HuH-7.5 (cell line): ENCODE data around the gene NACA.
"Not testable (repeated sequence)": the region's sequence is repeated elsewhere in the genome, so short reads cannot be mapped to it uniquely, and the experiment has no call there.

Experiments used
- DNase-seq: peaks from one replicate; pipeline ENCODE4 v3.0.0; 2011; ENCODE audit warnings: low spot score

NACA gene

DNA sequence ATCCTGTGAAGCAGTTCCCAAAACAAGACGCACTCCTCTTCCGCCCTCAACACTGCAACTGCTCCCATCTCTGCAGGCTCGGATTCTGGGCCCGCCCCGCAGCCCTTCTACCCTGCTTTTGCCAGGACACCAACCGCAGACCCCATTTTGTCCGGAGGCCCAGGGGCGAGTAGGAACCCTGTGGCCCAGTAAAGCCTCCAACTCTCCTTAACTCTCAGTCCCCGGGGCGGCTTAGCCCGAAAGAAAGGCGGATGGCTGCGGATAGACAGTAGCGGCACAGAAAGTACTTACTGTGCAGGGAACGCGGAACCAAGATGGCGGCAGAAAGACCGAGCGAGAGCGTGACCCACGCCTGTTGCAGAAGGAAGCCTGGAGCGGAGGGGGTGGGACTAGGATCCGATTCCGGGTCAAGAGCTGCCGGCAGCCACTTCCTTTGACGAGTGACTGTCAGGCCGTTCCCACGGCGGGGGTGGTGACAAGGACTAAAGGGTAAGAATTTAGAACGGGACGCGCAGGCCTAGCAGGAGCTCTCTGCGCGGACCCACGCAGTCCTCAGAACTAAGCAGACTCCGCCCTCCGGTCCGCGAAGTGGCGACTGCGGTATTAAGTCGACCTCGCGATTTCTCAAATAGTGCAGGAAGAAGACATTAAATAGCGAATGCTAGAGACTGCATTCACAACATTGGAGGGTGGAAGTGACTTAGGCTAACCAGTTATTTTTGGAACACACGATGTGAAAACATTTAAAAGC lies at the start of gene NACA:
TSS of gene NACA (minus strand) at position 328 of the 751 bp plus-strand sequence. CDS start 778 bp downstream, outside the sequence.
- peak; percentile 92 for DNase-seq

DNA sequence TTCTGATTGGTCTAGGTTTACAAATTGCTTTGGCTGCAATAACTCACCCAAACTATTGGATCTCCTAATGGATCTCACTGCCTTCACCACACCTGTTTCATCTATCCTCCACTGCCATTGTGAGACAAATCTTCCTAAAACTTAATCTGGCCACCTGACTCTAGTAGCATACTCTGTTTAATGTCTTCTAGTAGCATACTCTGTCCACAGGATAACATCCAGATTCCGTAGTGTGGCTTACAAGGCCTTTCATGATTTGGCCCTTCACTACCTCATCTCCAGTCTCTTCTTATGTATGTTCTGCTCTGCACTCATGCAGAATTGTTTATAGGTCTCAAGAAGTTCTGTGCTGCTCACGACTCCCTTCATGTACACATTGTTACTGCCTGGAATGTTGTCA lies 48.0 kb upstream of the NACA start:
- no peak for DNase-seq

DNA sequence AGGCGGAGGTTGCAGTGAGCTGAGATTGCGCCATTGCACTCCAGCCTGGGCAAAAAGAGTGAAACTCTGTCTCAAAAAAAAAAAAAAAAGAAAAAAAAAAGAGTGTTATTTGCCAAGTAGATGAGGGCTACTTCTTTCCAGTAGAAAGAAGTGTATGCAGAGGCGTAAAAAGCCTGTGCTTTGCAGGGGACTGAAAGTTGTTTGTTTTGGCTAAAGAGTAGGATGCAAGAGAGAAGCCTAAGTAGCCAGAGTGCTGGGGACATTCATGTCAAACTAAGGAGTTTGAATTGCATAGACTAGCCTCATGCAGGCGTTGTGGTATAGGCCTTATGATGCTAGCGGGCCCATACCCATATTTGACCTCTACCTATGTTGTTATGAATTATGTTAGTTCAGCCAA lies 47.5 kb upstream of the NACA start:
- no peak for DNase-seq

DNA sequence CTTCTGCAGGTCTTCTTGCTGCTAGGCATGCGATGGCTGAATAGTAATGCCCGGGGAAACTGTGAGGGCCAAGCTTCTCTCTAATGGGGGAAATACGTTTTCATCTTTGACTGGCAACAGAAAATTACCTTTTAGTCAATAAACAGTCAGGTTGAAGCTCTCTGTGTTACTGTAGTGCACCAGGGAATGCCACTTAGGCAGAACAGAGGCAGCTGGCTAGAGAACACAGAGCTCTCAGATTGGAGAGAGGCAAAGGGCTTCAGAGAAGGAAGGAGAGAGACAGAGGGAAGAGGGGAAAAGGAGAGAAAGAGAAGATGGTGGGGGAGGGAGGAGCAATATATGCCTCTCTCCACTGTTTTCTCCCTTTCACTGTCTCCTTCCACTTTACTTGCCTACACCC lies 44.8 kb upstream of the NACA start:
- DNase-seq, result no peak

DNA sequence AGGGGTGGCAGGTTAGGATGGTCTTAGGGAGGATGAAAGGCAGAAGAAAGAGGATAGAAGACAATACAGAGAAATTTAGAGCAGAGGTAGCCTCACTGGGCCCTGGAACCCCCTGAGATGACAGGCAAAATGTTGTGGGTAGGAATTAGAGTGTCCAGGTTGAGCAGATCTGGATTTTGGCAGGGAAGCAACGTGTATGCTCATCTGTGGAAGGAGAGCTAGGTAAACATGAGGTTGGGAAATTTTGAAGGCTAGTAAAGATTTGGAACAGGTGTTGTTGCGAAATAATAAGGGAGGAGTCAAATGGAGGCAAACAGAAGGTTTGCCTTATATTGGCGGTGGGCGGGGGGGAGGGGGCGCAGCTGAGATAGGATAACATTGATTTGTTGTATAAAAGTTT lies 43.3 kb upstream of the NACA start:
- no peak for DNase-seq

DNA sequence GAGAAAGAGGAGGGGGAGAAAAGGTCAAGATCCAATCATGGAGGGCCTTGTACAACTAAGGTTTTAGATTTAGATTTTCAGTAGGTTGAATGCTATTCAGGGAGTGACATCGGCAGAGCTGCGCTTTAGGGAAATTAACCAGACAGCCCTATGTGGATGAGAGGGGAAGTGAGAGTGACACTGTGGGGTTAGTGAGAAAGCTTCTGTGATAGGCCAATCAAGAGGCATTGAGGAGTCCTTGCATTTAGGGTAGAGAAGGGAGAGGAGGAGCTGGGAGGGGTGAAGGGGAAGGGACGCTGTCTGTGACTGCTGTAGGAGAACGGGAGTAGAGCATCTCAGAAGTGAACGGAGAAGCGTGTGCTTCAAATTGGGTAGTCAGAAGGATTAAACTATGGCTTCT lies 41.4 kb upstream of the NACA start:
- no peak for DNase-seq

DNA sequence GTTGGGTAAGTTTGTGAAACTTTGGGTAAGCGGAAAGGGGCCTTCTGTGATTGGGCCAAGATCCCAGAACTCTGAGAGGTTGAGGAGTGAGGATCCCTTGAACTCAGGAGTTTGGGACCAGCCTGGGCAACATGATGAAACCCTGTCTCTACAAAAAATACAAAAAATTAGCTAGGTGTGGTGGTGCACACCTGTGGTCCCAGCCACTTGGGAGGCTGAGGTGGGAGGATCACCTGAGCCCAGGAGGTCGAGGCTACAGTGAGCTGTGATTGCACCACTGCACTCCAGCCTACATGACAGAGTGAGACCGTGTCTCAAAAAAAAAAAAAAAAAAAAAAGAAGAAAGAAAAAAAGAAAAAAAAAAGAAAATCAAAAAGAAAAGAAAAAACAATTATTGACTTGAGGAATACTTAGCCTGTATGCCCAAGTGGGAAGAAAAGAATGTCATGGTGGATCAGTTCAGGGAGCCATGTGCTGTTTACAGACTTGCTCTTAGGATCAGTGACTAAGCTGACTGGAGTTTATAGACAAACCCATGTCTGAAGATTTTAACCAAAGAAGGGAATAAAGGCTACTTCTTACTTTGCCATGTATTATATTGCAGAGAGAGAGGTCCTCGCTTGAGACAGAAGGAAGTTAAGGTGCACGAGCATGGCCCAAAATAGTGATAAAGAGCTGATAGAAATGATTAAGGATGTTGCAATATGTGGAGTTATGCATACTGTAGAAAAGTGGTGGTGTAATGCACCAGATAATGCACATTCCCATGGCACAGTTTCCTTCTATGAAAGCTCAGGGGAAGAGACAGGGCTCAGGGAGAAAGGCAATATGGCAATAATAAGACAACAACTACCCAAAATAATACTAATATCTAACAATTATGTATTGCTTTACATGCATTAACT lies 38.9 kb upstream of the NACA start:
- no peak for DNase-seq

DNA sequence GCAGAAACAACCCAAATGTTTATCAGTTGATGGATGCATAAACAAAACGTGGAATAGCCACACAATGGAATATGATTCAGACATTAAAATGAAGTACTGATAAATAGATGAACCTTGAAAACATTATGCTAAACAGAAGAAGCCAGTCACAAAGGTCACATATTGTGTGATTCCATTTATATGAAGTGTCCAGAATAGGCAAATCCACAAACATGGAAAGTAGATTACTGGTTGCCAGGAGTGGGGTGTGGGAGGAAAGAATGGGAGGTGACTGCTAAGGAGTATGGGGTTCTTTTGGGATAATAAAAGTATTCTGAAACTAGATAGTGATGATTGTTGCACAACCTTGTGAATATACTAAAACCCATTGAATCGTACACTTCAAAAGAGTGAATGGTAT lies 36.7 kb upstream of the NACA start:
- no peak for DNase-seq

DNA sequence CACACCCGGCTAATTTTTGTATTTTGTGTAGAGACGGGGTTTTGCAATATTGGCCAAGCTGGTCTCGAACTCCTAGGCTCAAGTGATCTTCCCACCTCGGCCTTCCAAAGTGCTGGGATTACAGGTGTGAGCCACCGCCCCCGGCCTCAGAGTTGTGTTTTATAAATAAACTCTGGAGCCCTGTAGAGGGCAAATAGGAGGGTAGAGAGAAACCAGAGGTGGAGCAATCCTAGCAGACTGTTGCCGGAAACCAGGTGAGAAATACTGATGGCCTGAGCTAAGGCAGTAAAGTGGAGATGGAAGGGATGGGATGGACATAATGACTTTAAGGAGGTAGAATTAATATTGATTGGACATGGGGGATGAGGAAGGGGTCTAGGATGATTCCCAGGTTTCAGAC lies 35.4 kb upstream of the NACA start:
- no peak for DNase-seq

DNA sequence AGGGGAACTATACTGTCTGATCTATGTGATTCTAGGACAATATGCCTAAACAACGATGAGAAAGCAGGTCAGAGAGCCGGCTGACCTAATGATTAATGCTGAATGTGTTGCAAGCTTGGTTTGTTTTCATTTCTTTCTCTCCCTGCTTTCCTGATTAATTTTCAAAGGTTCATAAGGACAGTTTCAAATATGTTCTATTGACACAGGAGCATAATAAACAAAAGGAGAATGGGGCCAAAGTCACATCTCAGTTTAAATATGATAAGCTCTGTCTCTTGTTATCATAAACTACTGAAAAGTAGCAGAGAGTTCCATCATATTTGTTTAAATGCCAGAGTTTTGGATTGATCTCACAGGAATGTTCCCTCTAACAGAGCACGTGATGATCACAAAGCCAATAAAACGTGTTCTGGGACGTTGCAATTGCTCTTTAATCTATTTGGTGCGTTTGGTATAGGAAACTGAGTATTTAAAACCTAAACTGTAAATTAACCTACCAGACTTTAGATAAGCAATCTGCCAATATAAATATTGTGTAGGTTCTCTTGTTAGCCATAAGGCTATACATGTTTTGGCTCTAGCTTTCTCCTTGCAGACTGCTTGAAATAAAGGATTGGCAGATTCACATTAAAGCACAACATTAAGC lies 34.3 kb upstream of the NACA start:
- DNase-seq, result no peak

DNA sequence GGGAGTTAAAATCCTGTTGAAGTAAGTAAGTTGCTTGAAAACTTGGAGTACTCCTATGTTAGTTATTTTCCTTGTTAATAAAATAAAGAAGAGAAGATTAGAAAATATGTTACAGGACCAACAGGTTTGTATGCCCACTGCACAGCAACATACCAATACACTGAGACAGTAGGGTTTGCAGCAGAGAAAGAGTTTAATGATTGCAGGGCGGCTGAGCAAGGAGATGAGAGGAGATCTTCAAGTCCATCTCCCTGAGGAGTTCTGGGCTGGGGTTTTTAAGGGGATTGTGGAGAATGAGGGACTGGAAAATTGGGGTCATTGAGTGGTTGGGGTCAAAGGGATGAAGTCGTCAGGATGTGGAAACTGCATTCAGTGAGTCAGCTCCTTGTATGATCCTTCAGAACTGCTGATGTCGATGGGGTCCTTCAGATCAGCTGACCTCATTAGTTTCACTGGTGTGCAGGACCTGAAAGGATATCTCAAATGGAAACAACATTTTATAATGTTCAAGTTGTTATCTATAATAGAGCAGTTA lies 33.7 kb upstream of the NACA start:
- no peak for DNase-seq

DNA sequence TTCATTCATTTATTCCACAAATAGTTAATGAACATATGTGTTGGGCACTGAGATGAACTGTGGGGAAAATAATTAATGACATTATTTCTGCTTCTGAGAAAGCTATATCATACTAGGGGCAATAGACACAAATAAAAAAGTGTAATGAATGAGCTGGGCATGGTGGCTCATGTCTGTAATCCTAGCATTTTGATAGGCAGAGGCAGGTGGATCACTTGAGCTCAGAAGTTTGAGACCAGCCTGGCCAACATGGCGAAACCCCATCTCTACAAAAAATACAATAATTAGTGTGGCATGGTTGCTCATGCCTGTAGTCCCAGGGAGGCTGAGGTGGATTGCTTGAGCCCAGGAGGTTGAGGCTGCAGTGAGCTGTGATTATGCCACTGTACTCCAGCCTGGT lies 32.9 kb upstream of the NACA start:
- not testable (repeated sequence) for DNase-seq

DNA sequence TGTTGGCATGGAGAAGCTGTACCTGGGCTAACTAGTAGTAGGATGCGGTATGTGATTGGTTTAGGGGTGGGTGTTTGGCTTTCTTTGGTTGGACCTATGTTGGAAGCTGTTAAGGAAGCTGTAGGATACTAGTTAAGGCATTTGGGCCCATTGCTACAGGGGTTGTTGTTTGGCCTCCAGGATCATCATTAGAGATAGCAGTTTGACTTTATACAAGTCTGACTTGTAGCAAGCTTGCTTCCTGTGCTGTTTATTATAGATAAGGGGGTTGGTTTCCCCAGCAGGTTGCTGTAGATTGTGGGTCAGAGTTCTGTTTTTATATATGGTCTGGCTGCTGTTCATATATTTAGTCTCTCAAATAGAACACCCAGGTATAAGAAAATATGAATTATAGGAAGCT lies 28.5 kb upstream of the NACA start:
- DNase-seq, result no peak

DNA sequence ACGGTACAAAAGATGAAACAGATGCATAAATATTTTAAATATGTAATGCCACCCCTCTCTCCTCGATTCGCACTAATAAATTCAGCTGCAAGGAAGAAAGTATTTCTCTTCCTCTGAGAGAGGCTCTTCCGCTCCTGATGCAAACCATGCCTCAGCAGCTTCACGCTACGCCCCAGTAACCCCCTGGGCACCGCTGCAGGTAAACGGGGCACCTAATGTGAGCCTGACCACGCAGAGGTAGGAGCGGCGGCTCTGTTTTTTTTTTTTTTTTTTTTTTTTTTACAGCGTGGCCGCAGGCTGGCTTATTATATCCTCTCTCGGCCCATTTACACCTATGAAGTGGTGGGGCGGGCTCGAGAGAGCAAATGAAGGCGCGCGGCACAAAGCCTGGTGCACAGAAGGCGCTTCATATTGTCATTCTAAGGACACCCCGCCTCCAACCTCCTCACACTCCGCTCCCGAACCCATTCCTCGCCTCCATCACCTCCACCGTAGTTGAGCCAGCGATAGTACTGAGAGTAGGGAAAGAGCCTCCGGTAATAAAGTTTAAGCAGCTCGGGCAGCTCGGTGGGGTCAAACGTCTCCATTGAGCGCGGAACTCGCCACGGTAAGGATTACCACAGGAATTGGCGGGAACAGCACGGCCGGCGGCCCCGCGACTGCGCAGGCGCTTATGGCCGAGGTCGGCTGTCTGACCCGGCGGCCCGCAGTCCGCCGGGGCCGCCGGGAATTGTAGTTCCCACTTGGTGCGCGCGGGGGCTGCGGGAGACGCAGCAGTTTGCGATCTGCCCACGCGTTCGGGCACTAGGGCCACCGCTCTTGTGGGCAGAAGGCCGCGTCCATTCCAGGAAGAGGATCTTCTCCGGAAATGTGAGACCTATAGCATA lies 26.9 kb upstream of the NACA start, which contains the start of gene PRIM1:
TSS of gene PRIM1 (minus strand) at position 612 of the 887 bp plus-strand sequence. CDS start at position 587, 25 bp downstream.
- DNase-seq, result peak; percentile 81

DNA sequence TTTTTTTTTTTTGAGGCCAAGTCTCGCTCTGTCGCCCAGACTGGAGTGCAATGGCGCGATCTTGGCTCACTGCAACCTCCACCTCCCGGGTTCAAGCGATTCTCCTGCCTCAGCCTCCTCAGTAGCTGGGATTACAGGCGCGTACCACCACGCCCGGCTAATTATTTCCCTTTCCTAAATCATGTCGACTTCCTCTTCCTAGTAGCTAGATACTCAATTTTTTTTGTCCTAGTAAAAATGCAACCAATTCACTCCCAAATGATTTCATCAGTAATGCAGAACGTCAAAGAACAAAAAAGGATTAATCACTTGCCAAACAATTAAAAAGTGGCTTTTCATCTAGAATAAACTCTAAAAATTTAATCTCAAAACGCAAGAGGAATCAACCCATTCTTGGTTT lies 25.5 kb upstream of the NACA start:
- DNase-seq, result not testable (repeated sequence)

DNA sequence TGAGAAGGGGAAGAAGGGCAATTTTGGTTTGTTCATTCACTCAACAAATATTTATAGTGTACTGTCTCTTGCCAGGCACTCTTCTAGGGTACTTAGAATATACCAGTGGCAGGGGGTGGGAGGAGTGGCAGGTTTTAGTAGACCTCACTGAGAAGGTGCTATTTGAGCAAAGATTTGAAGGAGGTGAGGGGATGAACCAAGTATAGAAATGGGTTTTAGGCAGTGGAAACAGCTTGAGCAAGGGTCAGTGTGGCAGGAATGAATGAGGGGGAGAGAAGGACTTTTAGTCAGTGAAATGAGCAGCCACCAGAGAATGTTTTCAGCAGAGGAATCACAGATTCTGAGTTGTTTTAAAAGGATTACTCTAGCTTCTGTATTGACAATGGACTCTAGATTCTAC lies 24.8 kb upstream of the NACA start:
- no peak for DNase-seq

DNA sequence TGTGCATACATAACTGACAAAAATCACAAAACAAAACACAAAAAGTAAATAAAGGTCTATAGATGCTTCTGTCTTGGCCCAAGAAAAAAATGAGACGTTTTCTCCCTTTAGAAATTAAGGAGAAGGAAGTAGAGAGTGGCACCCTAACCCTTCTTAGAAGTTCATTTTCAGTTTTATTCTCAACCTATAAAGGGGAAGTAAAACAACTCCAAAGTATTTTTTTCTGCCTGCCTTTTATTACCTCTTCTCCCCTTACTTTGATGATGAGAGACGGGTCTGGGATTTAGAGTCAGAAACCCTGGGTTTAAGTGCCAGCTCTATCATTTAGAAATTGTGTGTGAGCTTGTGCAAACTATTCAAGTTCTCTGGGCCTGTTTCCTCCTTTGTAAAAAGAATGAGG lies 24.3 kb upstream of the NACA start:
- no peak for DNase-seq

DNA sequence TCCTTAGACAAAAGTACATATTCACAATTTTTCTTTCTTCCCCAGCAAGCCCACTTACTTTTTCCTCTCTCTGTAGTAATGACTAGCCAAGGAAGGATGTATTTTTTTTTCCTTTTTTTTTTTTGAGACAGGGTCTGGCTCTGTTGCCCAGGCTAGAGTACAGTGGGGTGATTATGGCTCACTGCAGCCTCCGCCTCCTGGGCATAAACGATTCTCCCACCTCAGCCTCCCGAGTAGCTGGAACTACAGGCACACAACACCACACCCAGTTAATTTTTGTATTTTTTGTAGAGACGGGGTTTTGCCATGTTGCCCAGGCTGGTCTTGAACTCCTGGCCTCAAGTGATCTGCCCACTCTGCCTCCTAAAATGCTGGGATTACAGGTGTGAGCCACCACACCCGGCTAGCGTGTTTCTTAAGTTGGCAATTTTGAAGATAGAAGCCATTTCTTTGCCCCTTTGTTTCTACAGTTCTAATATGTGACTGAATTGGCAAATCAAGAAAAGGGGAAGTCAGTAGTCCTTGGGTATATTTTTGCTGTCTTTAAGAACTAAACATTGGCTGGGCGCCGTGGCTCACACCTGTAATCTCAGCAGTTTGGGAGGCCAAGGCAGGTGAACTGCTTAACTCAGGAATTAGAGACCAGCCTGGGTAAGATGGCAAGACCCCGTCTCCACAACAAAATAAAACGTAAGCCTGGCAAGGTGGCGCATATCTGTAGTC lies 3.2 kb upstream of the NACA start:
- DNase-seq, result no peak

DNA sequence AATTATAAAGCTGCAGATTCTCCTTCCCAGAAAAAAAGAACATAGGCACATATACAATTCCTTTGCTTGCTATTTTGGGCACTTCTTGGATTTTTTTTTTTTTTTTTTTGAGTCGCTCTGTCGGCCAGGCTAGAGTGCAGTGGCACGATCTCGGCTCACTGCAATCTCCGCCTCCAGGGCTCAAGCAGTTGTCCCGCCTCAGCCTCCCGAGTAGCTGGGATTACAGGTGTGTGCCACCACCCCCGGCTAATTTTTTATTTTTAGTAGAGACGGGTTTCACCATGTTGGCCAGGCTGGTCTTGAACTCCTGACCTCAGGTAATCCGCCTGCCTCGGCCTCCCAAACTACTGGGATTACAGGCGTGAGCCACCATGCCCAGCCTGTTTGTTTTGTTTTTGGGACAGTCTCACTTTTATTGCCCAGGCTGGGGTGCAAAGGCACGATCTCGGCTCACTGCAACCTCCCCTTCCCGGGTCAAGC lies 1.1 kb upstream of the NACA start:
- DNase-seq, result not testable (repeated sequence)

DNA sequence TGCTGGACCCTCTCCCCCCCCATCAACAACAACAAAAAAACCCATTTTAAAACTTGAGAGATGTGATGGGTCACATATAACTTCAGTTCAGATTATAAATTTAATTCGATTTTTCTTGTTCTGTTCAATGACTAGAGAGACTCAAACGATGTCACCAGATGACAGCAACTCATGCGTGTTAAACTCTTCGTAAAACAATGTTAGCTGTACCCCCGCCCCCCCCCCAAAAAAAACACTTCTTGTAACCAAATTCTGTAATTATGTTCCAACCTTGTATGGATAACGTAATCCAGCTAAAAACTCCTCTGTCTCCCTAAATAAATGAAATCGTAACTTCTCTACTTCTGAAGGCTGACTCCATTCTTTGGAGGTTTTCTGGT lies 614 bp upstream of the NACA start:
- DNase-seq, result no peak

DNA sequence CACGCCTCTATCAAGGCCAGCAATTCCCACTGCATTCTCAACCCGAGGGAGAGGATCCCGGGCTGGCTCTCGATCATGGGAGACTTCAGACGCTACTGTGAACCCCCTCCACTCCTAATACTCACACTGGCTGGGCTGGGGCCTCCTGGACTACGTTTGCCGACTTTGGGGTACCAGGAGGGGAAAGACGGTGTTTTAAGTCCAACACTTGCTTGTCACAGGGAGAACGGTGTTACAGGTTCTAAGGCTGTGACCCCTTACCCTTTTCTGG lies 463 bp downstream of the NACA start:
- DNase-seq, result no peak
